Measurements from ENCODE around the gene ACTR3.

Gene ACTR3

DNA sequence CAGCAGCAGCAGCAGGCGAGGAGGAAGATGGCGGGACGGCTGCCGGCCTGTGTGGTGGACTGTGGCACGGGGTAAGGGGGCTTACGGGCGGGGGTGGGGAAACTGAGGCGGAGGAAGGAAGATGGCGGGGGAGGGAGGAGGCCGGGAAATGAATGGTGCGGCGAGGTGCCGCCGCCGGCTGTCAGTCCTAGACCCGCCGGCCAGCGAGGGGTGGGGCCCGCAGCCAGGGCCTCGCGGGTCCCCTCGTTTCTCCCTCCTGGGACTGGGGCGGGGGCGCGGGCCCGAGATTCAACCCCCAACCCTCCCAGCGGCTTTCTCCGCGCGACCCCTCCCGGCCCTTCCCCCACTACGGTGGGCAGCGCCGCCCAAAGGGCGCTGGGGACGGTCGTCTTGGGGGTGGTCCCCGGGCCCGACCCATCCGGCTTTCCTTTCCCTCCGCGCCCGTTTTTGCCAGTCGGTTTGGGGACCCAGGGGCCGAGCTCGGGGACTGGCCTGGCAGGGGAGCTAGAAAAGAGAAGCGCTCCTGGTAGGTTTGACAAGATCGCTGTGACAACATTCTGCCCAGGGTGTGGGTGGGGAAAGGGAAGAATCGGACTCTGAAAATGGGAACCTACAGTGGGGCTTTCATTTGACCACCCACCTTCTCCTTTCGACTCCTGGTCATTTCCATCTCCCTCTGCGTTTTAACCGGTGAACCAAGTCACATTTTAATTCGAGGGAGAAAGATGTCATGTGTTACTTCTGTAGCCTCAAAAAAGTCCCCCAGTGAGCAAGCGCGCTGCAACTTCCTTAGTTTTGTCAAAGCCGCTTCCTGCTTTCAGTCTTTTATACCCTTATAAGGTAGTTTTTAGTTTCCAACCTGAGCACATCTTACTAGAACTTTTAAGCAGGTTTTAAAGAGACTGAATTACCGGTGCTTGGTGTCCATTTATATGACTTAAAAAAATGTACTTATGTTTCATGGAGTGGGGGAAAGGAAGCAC, 655 bp downstream of the ACTR3 start:
- Histone ChIP-seq H3K4me1 (ENCODE audit: control insufficient read depth, insufficient read depth, low read length, poor library complexity, severe bottlenecking) (peaks cover 38% of the 10 kb centered on the region), H3K27ac (ENCODE audit: insufficient read depth, low read length, poor library complexity, severe bottlenecking) (peak overlapping the region; percentile 98), H3K36me3 (ENCODE audit: control insufficient read depth, insufficient read depth, low read length) (no peaks in the 10 kb centered on the region), H3K9me3 (ENCODE audit: control insufficient read depth, low read length) (no peaks in the 10 kb centered on the region), H3K4me3 (ENCODE audit: insufficient read depth, low read depth, low read length, poor library complexity, severe bottlenecking) (peak overlapping the region; percentile 94), H3K27me3 (replicated peaks; ENCODE audit: control insufficient read depth, insufficient read depth, low read length, poor library complexity, severe bottlenecking) (no peaks in the 10 kb centered on the region)
- peak; percentile 67 to 76 (median 67) for DNase-seq

DNA sequence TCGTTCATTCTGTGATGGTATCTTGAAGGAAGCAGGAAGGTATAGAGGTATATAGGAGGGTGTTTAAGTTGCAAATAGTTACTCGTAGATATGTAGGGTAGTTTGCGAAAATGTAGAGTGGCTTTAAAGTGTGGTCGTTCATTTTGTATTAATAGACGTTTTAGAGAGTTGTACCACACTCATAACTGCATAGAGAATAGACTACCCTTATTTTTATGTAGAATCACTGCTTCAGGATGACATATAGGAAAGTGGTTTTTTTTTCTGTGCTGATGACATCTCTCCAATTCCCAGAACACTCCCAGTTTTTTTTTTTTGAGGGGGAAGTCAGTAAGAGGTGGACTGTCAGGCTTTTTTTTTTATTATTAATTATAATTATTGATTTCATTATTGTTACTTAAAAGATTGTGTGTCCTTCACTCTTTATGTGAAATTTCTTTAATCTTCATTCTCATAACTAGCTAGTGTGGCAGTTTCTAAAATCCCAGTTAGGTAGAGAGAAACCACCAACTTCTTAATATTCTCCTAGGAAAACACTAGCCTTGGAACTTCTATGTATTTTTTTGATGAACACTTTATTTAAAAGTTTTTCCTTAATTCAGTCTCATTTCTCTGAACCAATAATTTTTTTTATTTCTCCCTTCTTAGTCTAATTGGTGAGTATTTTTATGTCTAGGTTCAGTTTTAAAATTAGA, 1.5 kb downstream of the ACTR3 start:
- Histone ChIP-seq H3K27ac (ENCODE audit: insufficient read depth, low read length, poor library complexity, severe bottlenecking) (peak overlapping the region; percentile 98), H3K36me3 (ENCODE audit: control insufficient read depth, insufficient read depth, low read length) (no peaks in the 10 kb centered on the region), H3K9me3 (ENCODE audit: control insufficient read depth, low read length) (no peaks in the 10 kb centered on the region), H3K4me3 (ENCODE audit: insufficient read depth, low read depth, low read length, poor library complexity, severe bottlenecking) (peak overlapping the region; percentile 94), H3K27me3 (replicated peaks; ENCODE audit: control insufficient read depth, insufficient read depth, low read length, poor library complexity, severe bottlenecking) (no peaks in the 10 kb centered on the region), H3K4me1 (ENCODE audit: control insufficient read depth, insufficient read depth, low read length, poor library complexity, severe bottlenecking) (peaks cover 43% of the 10 kb centered on the region)
- DNase-seq = no peak

DNA sequence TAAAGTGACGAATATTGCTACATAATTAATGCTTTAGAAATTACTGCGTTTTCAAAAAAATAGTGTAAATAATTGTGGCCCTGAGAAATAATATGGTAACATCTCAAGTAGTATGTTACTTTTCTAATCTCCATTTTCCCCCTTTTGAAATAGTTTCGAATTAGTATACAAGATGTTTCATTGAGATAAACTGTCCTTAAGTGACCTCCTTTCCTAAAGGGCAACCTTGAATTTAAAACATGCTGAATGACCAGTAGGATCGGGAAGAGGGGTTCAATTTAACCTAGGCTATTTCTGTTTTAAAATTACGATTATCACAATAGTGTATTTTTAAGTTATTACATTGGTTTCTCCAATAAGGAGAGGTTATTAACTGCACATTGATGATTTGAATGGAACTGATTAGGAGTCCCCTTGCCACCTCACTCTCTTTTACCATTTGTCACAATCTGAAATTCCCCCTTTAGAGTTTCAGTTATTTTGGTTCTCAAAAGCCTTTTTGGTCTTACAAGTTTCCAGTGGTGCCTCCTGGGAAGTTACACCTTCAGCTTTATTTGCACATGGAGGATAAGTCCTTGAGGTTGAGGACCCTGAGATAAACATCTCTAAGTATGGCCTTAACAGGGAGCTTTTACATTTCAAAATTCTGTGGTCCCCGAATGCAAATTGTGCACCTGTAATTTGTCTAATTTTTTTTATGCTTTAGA, 2.3 kb downstream of the ACTR3 start:
- Histone ChIP-seq H3K4me1 (ENCODE audit: control insufficient read depth, insufficient read depth, low read length, poor library complexity, severe bottlenecking) (peaks cover 41% of the 10 kb centered on the region), H3K36me3 (ENCODE audit: control insufficient read depth, insufficient read depth, low read length) (no peaks in the 10 kb centered on the region), H3K27me3 (replicated peaks; ENCODE audit: control insufficient read depth, insufficient read depth, low read length, poor library complexity, severe bottlenecking) (no peaks in the 10 kb centered on the region), H3K4me3 (ENCODE audit: insufficient read depth, low read depth, low read length, poor library complexity, severe bottlenecking) (peak overlapping the region; percentile 18), H3K27ac (ENCODE audit: insufficient read depth, low read length, poor library complexity, severe bottlenecking) (peak overlapping the region; percentile 98), H3K9me3 (ENCODE audit: control insufficient read depth, low read length) (no peaks in the 10 kb centered on the region)
- DNase-seq = no peak

DNA sequence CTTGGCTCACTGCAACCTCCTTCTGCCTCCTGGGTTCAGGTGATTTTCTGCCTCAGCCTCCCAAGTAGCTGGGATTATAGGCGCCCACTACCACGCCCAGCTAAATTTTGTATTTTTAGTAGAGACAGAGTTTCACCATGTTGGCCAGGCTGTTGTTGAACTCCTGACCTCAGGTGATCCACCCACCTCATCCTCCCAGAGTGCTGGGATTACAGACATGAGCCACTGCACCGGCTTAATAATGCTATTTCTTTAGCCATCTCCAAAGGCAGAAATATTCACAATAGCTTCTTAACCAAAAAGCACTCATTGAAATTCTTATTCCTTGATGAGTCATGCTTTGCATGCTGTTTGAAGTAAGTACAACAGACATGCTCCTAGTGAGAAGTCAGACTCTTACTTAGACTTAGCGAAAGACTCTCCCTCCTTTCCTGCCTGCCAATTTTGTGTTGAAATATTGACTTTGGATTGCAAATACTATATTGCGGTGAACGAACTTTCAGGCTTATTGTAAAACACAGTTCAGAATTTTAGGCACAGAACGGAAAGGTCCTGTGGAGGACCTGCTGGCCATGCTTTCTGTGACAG, 4.4 kb downstream of the ACTR3 start:
- H3K36me3 ChIP-seq (ENCODE audit: control insufficient read depth, insufficient read depth, low read length) = no peaks in the 10 kb centered on the region
- H3K4me1 ChIP-seq (ENCODE audit: control insufficient read depth, insufficient read depth, low read length, poor library complexity, severe bottlenecking) = peaks cover 46% of the 10 kb centered on the region
- peak overlapping the region; percentile 19 for H3K4me3 ChIP-seq (ENCODE audit: insufficient read depth, low read depth, low read length, poor library complexity, severe bottlenecking)
- DNase-seq = no peak
- H3K27me3 ChIP-seq (replicated peaks; ENCODE audit: control insufficient read depth, insufficient read depth, low read length, poor library complexity, severe bottlenecking) = no peaks in the 10 kb centered on the region
- H3K9me3 ChIP-seq (ENCODE audit: control insufficient read depth, low read length) = no peaks in the 10 kb centered on the region
- H3K27ac ChIP-seq (ENCODE audit: insufficient read depth, low read length, poor library complexity, severe bottlenecking) = no peak overlapping the region

DNA sequence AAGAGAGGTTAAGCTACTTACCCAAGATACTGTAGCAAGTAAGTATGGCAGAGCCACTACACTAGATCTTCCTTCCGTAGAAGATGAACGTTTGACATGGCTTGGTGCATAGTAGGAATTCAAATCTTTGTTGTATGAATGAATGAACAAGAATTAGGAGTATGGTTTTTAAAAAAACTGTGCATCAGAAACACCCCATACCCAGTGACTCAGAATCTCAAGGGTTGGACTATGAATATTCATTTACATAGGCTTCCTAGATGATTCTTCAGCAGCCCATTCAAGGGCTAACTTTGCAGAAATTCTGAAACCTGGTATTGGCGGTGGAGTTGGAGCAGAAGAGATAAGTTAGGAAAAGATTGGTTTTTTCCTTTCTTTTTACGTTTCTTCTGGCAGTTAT, 5.4 kb downstream of the ACTR3 start:
- no peaks in the 10 kb centered on the region for H3K36me3 ChIP-seq (ENCODE audit: control insufficient read depth, insufficient read depth, low read length)
- H3K9me3 ChIP-seq (ENCODE audit: control insufficient read depth, low read length) = no peaks in the 10 kb centered on the region
- DNase-seq = no peak
- H3K27me3 ChIP-seq (replicated peaks; ENCODE audit: control insufficient read depth, insufficient read depth, low read length, poor library complexity, severe bottlenecking) = no peaks in the 10 kb centered on the region
- H3K27ac ChIP-seq (ENCODE audit: insufficient read depth, low read length, poor library complexity, severe bottlenecking) = peak overlapping the region; percentile 27
- peaks cover 56% of the 10 kb centered on the region for H3K4me1 ChIP-seq (ENCODE audit: control insufficient read depth, insufficient read depth, low read length, poor library complexity, severe bottlenecking)
- H3K4me3 ChIP-seq (ENCODE audit: insufficient read depth, low read depth, low read length, poor library complexity, severe bottlenecking) = peak overlapping the region; percentile 19

DNA sequence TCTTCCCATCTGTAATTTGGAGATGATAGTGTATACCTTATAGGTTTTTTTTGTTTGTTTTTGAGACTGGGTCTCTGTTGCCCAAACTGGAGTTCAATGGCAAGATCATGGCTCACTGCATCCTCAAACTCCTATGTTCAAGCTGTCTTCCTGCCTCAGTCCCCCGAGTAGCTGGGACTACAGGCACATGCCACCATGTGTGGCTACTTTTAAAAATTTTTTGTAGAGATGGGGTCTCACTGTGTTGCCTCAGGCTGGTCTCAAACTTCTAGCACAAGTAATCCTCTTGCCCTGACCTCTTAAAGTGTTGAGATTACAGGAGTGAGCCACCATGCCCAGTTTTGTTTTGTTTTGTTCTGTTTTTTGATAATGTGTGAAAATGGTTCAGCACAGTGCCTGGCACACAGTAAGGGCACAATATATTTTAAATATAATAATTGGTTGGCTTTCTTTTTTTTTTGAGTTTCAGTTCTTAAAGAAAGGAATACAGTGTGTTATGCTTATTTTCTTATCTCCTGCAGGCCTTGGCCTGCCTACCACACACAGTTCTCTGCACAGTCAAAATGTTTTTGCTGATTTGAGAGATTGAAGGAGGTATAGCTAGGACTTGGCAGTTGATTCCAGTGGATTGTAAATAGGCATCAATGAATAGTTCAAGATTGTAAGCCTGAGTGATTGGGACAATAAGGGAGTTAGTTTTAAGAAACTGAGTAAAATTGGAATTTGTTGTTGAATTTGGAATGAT, 6.1 kb downstream of the ACTR3 start:
- H3K36me3 ChIP-seq (ENCODE audit: control insufficient read depth, insufficient read depth, low read length) = no peaks in the 10 kb centered on the region
- no peak for DNase-seq
- H3K27me3 ChIP-seq (replicated peaks; ENCODE audit: control insufficient read depth, insufficient read depth, low read length, poor library complexity, severe bottlenecking) = no peaks in the 10 kb centered on the region
- peak overlapping the region; percentile 27 for H3K27ac ChIP-seq (ENCODE audit: insufficient read depth, low read length, poor library complexity, severe bottlenecking)
- H3K4me3 ChIP-seq (ENCODE audit: insufficient read depth, low read depth, low read length, poor library complexity, severe bottlenecking) = peak overlapping the region; percentile 19
- H3K9me3 ChIP-seq (ENCODE audit: control insufficient read depth, low read length) = no peaks in the 10 kb centered on the region
- H3K4me1 ChIP-seq (ENCODE audit: control insufficient read depth, insufficient read depth, low read length, poor library complexity, severe bottlenecking) = peaks cover 57% of the 10 kb centered on the region

DNA sequence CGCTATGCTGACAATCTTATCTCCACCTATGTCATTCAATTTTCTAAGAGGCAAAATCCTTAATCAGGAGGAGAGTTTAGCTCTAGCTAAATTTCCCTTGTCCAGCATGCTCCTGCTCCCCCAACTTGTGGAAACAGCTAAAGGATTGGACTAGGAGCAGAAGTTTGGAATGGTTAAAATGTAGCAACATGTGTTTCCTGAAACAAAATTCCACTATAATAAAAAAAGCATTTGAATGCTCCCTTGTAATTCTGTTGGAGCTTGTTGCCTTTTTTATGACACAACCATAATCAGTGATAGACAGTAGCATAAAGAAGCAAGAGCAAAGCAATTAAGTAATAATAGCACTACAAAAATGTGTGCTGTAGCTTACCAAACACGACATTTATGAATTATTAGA, 6.9 kb downstream of the ACTR3 start:
- DNase-seq = no peak
- Histone ChIP-seq H3K27ac (ENCODE audit: insufficient read depth, low read length, poor library complexity, severe bottlenecking) (no peak overlapping the region), H3K9me3 (ENCODE audit: control insufficient read depth, low read length) (no peaks in the 10 kb centered on the region), H3K4me1 (ENCODE audit: control insufficient read depth, insufficient read depth, low read length, poor library complexity, severe bottlenecking) (peaks cover 55% of the 10 kb centered on the region), H3K4me3 (ENCODE audit: insufficient read depth, low read depth, low read length, poor library complexity, severe bottlenecking) (no peak overlapping the region), H3K27me3 (replicated peaks; ENCODE audit: control insufficient read depth, insufficient read depth, low read length, poor library complexity, severe bottlenecking) (no peaks in the 10 kb centered on the region), H3K36me3 (ENCODE audit: control insufficient read depth, insufficient read depth, low read length) (no peaks in the 10 kb centered on the region)

DNA sequence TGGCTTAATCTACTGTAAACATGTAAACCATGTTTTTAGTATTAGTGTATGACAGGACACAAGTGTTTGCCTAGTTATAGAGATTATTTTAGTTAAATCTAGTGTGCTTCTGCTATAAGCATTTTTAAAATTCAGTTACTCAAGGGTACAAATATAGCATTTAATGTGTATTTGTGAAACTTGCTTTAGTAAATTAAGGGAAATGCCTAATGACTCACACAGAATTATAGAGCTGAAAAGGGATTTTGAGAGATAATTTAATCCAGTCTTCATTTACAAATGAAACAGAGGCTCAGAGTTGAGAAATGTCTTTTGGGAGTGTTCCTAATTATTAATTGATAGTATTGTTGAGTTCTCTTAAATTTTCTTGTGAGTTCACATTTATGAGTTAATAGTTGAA, 8.2 kb downstream of the ACTR3 start:
- no peak for DNase-seq
- Histone ChIP-seq H3K9me3 (ENCODE audit: control insufficient read depth, low read length) (no peaks in the 10 kb centered on the region), H3K27me3 (replicated peaks; ENCODE audit: control insufficient read depth, insufficient read depth, low read length, poor library complexity, severe bottlenecking) (no peaks in the 10 kb centered on the region), H3K4me3 (ENCODE audit: insufficient read depth, low read depth, low read length, poor library complexity, severe bottlenecking) (peak overlapping the region; percentile 9), H3K36me3 (ENCODE audit: control insufficient read depth, insufficient read depth, low read length) (no peaks in the 10 kb centered on the region), H3K27ac (ENCODE audit: insufficient read depth, low read length, poor library complexity, severe bottlenecking) (no peak overlapping the region), H3K4me1 (ENCODE audit: control insufficient read depth, insufficient read depth, low read length, poor library complexity, severe bottlenecking) (peaks cover 52% of the 10 kb centered on the region)

DNA sequence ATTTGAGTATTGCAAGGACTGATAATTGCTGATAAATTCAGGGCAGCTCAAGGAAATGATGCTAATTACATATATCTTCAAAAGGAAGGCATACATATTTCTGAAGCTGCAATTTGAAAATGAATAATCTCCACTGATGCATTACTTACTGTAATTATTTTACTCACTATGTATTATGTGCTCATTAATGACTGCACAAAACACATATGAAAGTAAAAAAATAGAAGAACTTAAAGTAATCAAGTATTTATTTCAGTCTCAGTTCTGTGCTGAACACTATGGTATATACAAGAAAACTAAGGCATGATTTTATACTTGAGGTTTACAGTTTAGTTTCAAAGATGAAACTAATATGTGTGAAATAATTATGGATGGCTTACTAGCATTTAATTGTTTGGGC, 9.3 kb downstream of the ACTR3 start:
- Histone ChIP-seq H3K4me1 (ENCODE audit: control insufficient read depth, insufficient read depth, low read length, poor library complexity, severe bottlenecking) (peaks cover 58% of the 10 kb centered on the region), H3K27ac (ENCODE audit: insufficient read depth, low read length, poor library complexity, severe bottlenecking) (no peak overlapping the region), H3K36me3 (ENCODE audit: control insufficient read depth, insufficient read depth, low read length) (no peaks in the 10 kb centered on the region), H3K9me3 (ENCODE audit: control insufficient read depth, low read length) (no peaks in the 10 kb centered on the region), H3K27me3 (replicated peaks; ENCODE audit: control insufficient read depth, insufficient read depth, low read length, poor library complexity, severe bottlenecking) (no peaks in the 10 kb centered on the region), H3K4me3 (ENCODE audit: insufficient read depth, low read depth, low read length, poor library complexity, severe bottlenecking) (no peak overlapping the region)
- DNase-seq = no peak

All from effector memory CD4-positive, alpha-beta T cell (primary cell).